A549 treated with AZD2906 at 1 μM for 4 hours (cell line): Measurements from ENCODE around the gene HS3ST3B1. TPM values are rescaled to one million over a fixed set of nuclear protein-coding genes. Genes with fewer than 3 reads are reported as not detected.

ENCODE experiments used
- total RNA-seq: library from RNA; stranded (reverse); fragments of 200-300 nt; extraction: Qiagen RNA extraction; gene quantifications from 5 replicates; pipeline ENCODE4 v1.2.3, GENCODE V29; 2022

The HS3ST3B1 gene
- 0.81 to 1.1 TPM (median 1.0 TPM) in 5 replicates for total RNA-seq

GRCh38 chr17:14300575-14301278 is at the start of gene HS3ST3B1:
HS3ST3B1 (plus strand) TSS chr17:14301081; CDS start chr17:14301519, 438 bp downstream.

Other genes starting within 250 kb of the HS3ST3B1 start
- gene COX10, start 231.6 kb upstream of the HS3ST3B1 start, total RNA-seq, result 17.3 to 22.3 TPM (median 18.6 TPM) in 5 replicates
- not detected in 5 replicates for gene CDRT15, start 64.2 kb upstream of the HS3ST3B1 start, total RNA-seq